T-helper 2 cell treated with Interferon-gamma antibody and Interleukin-4, amounts not matched to agents 5 μg/mL and 100 μg/mL, for 36 hours (primary cell): ENCODE results near the gene CUL1.

Source experiments
- DNase-seq: peaks from one replicate; pipeline ENCODE4 v3.0.0; 2021; ENCODE audit warnings: low spot score
- H3K27ac Mint-ChIP-seq: one replicate; pipeline ENCODE4 v1.8.0; 2021; ENCODE audit warnings: mild to moderate bottlenecking, mixed read lengths
- H3K27me3 Mint-ChIP-seq: one replicate; pipeline ENCODE4 v1.8.0; 2021; ENCODE audit warnings: low read depth, mixed read lengths
- H3K36me3 Mint-ChIP-seq: one replicate; pipeline ENCODE4 v1.8.0; 2021; ENCODE audit warnings: low read depth, mixed read lengths
- H3K4me1 Mint-ChIP-seq: one replicate; pipeline ENCODE4 v1.8.0; 2021; ENCODE audit warnings: low read depth, mixed read lengths
- H3K4me3 Mint-ChIP-seq: one replicate; pipeline ENCODE4 v1.8.0; 2022; ENCODE audit warnings: mild to moderate bottlenecking, moderate library complexity, mixed read lengths
- H3K9me3 Mint-ChIP-seq: one replicate; pipeline ENCODE4 v1.8.0; 2021; ENCODE audit warnings: mixed read lengths

CUL1 gene

DNA sequence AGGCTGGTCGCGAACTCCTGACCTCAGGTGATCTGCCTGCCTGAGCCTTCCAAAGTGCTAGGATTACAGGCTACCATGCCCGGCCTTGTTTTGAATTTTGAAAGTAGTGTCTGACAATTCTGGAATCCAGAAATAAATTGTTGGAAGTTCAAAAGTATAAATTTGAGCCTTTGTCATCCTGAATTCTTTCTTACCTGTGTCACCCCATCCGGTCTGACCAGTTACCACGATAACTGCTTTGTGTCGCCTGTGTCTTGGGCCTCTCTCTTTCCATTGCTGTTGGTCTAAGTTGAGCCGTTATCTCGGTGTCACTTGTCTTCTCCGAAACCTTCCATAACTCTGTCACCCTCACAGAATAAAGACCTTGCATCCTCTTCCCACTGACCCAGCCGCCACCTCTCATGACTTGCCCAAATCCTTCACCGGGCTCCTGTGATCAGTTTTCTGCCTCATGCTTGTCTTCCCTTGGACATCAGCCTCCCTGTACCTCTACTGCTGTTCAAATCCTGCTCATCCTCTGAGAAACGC lies 18.6 kb downstream of the CUL1 start:
- peaks cover 49% of the 10 kb centered on the region for H3K4me1 Mint-ChIP-seq
- H3K9me3 Mint-ChIP-seq = peaks cover 6% of the 10 kb centered on the region
- H3K27me3 Mint-ChIP-seq = no peaks in the 10 kb centered on the region
- H3K36me3 Mint-ChIP-seq = peaks cover 29% of the 10 kb centered on the region
- no peak overlapping the region for H3K27ac Mint-ChIP-seq
- no peak overlapping the region for H3K4me3 Mint-ChIP-seq
- DNase-seq = no peak

DNA sequence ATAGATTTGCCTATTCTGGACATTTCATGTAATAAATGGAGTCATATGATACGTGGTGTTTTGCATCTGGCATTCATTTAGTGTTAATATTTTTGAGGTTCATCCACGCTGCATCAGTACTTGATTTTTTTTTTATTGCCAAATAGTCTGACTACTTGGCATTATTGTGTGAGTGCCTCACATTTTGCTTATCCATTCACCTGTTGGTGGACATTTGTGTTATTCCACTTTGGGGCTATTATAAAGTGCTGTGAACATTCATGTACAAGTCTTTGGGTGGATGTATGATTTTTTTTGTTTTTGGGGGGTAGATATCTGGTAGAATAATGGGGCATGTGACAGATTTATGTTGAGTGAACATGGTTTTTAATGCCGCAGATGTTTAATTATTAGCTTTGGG lies 19.7 kb downstream of the CUL1 start:
- DNase-seq = no peak
- no peaks in the 10 kb centered on the region for H3K27me3 Mint-ChIP-seq
- peaks cover 6% of the 10 kb centered on the region for H3K9me3 Mint-ChIP-seq
- peaks cover 23% of the 10 kb centered on the region for H3K36me3 Mint-ChIP-seq
- no peak overlapping the region for H3K27ac Mint-ChIP-seq
- no peak overlapping the region for H3K4me3 Mint-ChIP-seq
- peaks cover 50% of the 10 kb centered on the region for H3K4me1 Mint-ChIP-seq

DNA sequence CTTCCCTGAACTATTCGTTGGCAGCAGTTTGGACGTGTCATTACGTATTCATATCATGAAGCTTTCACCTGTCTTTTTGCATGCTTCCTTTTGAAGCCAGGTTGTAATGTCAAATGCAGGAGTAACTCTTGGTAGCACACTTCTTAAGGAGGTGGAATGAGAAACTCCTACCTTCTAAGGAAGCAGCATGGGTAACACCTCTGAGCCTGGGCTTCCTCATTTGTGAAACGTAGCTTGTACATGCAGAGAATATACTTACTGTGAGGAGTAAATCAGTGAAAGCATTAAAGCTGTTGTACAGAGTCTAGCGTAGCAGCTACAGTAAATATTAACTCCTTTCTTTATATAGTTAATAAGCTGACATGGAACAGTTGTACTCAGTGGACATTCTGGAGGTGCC lies 21.1 kb downstream of the CUL1 start:
- Mint-ChIP-seq H3K27ac (no peak overlapping the region), H3K4me1 (peaks cover 54% of the 10 kb centered on the region)

DNA sequence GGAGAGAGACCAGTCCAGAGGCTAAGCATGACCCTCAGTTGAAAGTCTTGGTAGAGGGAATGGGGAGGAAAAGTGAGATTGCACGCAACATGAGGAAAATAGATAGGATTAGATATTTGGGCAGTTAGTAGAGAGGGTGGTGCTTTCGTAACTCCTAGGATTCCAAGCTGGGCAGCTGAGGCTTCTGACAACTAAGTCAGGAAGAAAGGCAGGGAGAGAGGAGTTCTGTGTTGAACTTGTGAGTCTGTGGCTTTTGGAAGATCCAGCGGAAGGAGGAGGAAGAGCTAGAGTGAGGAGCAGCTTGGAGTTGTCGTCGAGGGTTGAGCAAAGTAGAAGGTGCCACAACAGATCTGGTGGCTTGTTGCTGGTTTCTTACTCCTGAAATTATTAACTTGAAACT lies 21.8 kb downstream of the CUL1 start:
- DNase-seq = no peak
- H3K36me3 Mint-ChIP-seq = peaks cover 11% of the 10 kb centered on the region
- H3K27ac Mint-ChIP-seq = no peak overlapping the region
- H3K27me3 Mint-ChIP-seq = no peaks in the 10 kb centered on the region
- H3K9me3 Mint-ChIP-seq = peaks cover 6% of the 10 kb centered on the region
- H3K4me3 Mint-ChIP-seq = no peak overlapping the region
- H3K4me1 Mint-ChIP-seq = peaks cover 57% of the 10 kb centered on the region

More for the DNA sequence above, 21.1 kb downstream of the CUL1 start:
- H3K27me3 Mint-ChIP-seq = no peaks in the 10 kb centered on the region
- DNase-seq = no peak
- H3K36me3 Mint-ChIP-seq = peaks cover 18% of the 10 kb centered on the region
- no peak overlapping the region for H3K4me3 Mint-ChIP-seq
- peaks cover 6% of the 10 kb centered on the region for H3K9me3 Mint-ChIP-seq

DNA sequence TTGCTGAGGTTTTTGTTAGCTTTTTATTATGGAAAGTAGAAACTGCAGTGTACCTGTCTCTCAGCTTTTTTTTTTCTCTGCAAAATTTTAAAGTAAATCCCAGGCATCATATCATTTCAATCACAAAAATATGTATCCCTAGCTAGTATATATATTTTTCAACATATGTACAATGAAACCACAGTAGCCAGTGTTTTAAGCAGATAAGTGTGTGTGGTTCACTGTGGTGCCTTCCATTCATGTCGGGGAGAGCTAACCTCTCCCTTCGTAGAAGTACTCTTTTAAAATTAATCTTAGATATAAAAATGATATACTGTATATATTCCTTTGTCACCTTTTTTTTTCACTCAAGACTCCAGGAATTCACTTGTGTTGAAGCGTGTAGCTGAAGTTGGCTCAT lies 22.7 kb downstream of the CUL1 start:
- no peak overlapping the region for H3K4me3 Mint-ChIP-seq

DNA sequence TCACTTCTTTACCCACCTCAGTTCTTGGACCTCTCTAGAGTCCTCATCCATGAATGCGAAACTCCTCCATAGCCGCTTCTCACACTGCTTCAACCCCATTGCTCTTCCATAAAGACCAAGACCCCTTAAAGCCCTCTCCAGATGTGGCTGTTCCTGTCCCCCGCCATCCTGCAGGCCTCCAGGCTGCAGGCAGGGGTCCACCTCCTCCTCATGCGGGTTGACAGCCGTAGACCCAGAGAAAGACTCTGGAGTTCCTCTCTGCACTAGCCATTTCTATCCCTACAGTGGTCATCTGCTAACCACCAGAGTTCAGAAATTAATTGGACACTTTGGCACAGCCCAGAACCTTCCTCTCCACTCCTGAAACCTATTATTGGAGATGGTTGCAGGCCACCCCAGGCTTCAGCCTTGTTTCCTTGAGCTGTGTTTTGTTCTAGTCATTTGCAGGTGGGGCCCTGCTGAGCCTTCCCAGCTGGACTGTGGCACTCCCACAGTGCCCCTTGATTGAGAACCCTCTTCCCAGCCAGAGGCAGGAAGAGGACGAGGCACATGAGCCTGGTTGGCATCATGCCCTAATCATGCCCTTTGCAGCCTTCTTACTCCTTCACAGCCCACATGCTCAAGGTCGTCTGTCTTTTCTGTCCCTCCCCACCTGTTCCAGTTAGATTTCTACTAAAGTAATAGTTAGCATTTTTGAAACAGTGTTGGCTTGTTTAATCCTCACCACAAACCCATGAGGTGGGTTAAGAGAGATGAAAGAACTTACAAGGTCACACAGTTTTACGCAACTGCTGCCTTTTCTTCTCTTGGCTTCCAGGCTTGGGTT lies 23.9 kb downstream of the CUL1 start:
- Mint-ChIP-seq H3K27ac (peak overlapping the region; percentile 32), H3K27me3 (no peaks in the 10 kb centered on the region), H3K9me3 (no peaks in the 10 kb centered on the region), H3K4me1 (peaks cover 69% of the 10 kb centered on the region), H3K4me3 (no peak overlapping the region), H3K36me3 (peaks cover 3% of the 10 kb centered on the region)
- DNase-seq = no peak

More for the DNA sequence above, 22.7 kb downstream of the CUL1 start:
- no peaks in the 10 kb centered on the region for H3K27me3 Mint-ChIP-seq
- no peak overlapping the region for H3K27ac Mint-ChIP-seq
- peaks cover 63% of the 10 kb centered on the region for H3K4me1 Mint-ChIP-seq
- peaks cover 4% of the 10 kb centered on the region for H3K9me3 Mint-ChIP-seq
- H3K36me3 Mint-ChIP-seq = peaks cover 9% of the 10 kb centered on the region
- DNase-seq = no peak

DNA sequence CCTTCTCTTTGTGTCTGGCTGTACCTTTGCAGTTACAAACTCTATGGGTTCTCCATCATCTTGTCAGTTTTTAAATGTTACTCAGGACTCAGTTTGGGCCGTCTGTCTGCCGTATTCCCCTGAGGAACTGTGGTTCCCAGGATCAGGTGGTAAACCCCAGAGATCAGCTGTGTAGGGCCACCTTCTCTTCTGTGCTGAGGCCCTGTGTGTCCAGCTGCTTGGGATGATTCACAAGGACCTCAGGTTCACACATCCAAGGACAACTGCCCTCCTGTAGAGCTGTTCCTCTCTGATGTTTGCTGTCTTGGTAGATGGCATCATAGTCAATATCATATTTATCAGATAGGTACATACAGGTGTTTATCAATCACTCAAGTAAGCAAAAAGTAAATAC lies 24.5 kb downstream of the CUL1 start:
- no peak overlapping the region for H3K27ac Mint-ChIP-seq

DNA sequence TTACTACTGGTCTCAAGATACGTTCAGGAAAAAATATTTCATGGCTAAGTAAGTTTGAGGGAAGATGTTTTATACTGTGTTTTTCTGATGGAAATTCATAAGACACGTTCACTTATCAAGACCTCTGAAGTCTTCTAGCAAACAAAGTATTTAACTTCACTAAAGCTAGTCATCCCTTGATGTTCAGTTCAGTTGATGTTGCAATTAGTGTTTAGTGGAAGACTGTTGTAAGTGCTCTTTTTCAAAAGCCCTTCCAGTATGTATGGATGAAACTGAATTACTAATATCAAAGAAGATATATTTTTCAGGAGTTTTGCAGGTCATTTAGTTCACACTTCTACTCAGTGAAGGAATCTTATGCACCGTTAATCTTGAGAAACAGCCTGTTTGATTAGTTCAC lies 25.1 kb downstream of the CUL1 start:
- Mint-ChIP-seq H3K4me3 (no peak overlapping the region), H3K27me3 (no peaks in the 10 kb centered on the region), H3K27ac (no peak overlapping the region), H3K9me3 (no peaks in the 10 kb centered on the region), H3K36me3 (peaks cover 1% of the 10 kb centered on the region), H3K4me1 (peaks cover 70% of the 10 kb centered on the region)
- no peak for DNase-seq

More for the DNA sequence above, 24.5 kb downstream of the CUL1 start:
- Mint-ChIP-seq H3K9me3 (no peaks in the 10 kb centered on the region), H3K4me3 (peak overlapping the region; percentile 19), H3K4me1 (peaks cover 72% of the 10 kb centered on the region), H3K27me3 (no peaks in the 10 kb centered on the region), H3K36me3 (peaks cover 1% of the 10 kb centered on the region)
- DNase-seq = no peak

DNA sequence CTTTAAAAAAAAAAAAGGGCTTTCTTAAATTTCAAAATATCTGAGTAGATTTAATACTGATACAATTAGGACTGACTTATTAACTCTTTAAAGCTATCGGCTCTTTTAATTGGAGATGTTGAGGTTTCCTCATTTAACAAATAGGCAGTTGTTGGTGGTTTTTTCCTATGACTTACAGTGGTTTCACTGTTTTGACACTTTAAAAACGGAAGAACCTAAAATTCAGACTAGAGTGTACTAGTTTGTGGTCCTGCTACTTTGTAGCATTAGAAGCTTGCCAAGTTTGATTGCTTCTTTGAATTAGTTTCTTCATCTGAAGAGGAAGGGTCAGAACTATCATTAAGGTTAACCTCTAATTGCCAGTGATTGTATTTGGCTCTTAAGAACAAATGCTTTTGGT lies 27.7 kb downstream of the CUL1 start:
- no peak for DNase-seq
- Mint-ChIP-seq H3K27me3 (no peaks in the 10 kb centered on the region), H3K27ac (no peak overlapping the region), H3K9me3 (no peaks in the 10 kb centered on the region), H3K4me1 (peaks cover 63% of the 10 kb centered on the region), H3K4me3 (peak overlapping the region; percentile 35), H3K36me3 (peaks cover 6% of the 10 kb centered on the region)

DNA sequence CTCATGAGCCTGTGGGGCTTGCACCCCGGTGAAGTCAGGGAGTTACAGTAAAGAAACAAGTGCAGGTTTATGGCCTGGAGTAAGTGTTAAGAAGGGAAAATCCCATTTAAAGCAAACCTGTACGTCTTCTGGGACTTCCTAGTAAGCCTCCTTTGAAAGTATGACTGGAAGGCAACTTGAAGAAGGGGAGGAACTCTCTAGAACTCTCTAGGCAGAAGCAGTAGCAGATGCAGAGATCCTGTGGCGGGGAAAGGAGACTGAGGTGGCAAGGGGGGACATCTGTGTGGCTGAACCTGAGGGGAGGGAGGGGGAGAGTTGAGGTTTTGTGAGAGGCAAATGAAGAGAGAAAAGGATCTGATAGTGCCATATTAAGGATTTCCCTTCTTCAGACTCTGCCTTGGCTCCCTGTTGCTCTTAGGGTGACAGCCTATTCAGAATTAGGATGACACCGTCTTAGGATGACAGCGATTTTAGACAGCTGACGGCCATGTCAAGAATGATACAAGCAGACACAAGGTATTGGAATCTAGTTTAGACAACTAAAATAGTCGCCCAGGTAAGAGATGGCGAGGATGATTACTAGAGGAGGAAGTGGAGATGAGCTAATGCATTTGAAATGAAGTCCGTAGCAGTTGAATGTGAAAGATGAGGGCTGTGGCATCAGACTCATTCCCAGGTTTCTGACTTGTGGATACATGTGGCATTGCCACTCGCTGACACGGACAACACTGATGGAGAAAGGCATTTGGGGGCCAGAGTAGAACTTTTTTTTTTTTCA lies 29.0 kb downstream of the CUL1 start:
- no peaks in the 10 kb centered on the region for H3K9me3 Mint-ChIP-seq
- H3K4me3 Mint-ChIP-seq = peak overlapping the region; percentile 51
- H3K36me3 Mint-ChIP-seq = peaks cover 18% of the 10 kb centered on the region
- no peak for DNase-seq
- no peaks in the 10 kb centered on the region for H3K27me3 Mint-ChIP-seq
- peak overlapping the region; percentile 53 for H3K27ac Mint-ChIP-seq
- H3K4me1 Mint-ChIP-seq = peaks cover 54% of the 10 kb centered on the region

DNA sequence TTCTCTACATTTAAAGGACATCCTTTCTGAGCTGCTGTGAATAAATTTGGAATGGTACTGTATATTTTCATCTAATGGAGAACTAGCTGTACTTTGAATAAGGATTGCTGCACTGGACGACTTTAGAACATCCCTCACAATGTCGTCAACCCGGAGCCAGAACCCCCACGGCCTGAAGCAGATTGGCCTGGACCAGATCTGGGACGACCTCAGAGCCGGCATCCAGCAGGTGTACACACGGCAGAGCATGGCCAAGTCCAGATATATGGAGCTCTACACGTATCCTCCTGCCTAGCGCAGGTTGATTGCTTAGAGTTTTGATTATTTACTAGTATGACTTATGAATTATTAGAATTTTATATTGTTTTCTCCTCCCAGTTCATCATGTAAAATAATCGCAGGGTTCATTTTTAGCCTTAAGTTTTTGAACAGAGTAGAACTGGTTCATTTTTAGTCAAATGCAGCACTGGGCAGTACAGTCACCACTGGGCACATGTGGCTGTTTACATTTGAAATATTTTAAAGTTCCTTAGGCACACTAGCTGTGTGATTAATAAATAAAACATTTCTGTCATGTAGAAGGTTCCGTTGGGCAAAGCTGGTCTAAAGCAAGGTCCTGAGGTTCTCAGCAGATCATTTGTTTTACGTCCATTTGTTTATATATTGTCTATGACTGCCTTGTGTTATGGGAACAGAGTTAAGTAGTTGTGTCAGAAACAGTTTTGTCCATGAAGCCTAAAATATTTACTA lies 31.5 kb downstream of the CUL1 start:
- no peak overlapping the region for H3K4me3 Mint-ChIP-seq
- no peak overlapping the region for H3K27ac Mint-ChIP-seq
- H3K9me3 Mint-ChIP-seq = no peaks in the 10 kb centered on the region
- DNase-seq = no peak
- peaks cover 43% of the 10 kb centered on the region for H3K4me1 Mint-ChIP-seq
- peaks cover 31% of the 10 kb centered on the region for H3K36me3 Mint-ChIP-seq
- H3K27me3 Mint-ChIP-seq = no peaks in the 10 kb centered on the region

DNA sequence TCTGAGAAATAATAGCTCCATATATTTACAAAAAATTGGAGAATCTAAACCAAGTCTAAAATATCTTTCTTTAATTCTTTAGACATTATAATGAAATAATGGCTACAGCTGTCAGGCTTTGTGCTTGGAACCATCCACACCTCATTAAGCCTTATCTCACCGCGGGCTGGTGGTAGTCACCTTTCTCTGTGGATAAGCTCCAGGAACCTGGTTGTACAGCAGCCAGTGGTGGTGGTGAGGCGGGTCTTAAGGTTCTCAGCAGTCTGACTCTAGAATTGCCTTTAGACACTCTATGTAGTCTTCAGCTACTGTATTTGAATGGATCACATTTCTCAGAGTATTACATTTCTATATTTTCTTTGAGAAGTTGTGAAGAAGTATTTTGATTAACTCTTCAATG lies 34.2 kb downstream of the CUL1 start:
- Mint-ChIP-seq H3K36me3 (peaks cover 45% of the 10 kb centered on the region), H3K4me3 (no peak overlapping the region), H3K4me1 (peaks cover 21% of the 10 kb centered on the region), H3K27ac (no peak overlapping the region), H3K9me3 (no peaks in the 10 kb centered on the region), H3K27me3 (no peaks in the 10 kb centered on the region)
- no peak for DNase-seq

DNA sequence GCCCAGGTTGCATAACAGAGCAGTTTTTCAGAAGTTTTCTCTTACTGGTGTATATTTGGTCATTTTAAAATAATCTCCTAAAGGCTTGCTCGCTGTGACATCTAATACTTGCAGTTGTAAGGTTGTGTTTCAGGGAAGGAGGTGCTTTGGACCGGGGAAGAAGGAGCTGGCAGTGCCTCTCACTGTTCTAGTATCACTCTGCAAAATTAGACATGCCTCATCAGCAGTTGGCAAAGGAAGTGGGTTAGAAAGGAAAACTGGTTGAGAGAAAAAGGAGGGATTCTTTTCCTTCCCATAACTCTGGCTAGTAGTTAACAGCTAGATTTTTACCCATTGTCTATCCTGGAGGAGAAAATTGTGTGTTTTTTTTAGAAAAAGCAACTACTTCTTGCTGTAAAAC lies 34.8 kb downstream of the CUL1 start:
- H3K36me3 Mint-ChIP-seq = peaks cover 48% of the 10 kb centered on the region
- H3K4me1 Mint-ChIP-seq = peaks cover 17% of the 10 kb centered on the region
- no peak overlapping the region for H3K27ac Mint-ChIP-seq
- no peaks in the 10 kb centered on the region for H3K9me3 Mint-ChIP-seq
- H3K4me3 Mint-ChIP-seq = no peak overlapping the region
- no peak for DNase-seq
- H3K27me3 Mint-ChIP-seq = no peaks in the 10 kb centered on the region

DNA sequence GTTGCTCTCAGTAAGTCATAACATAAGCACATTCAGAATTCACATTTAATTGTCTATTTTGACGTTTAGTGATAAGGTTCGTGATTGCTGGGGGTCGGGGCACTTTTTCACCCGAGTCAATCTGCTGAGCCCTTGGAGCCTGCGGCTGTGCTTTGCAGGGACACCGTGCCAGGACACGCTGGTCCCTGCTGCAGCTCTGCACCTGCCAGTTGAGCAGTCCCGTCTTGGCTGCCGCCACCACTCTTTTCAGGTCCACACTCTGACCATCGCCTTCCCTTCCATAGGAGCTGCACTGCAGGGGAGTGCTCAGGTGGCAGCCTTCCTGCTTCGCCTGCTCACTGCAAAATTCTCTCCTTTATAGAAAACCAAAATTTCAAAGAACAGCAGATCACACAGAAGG lies 36.4 kb downstream of the CUL1 start:
- H3K27ac Mint-ChIP-seq = no peak overlapping the region
- peaks cover 13% of the 10 kb centered on the region for H3K4me1 Mint-ChIP-seq
- H3K27me3 Mint-ChIP-seq = no peaks in the 10 kb centered on the region
- peaks cover 58% of the 10 kb centered on the region for H3K36me3 Mint-ChIP-seq
- DNase-seq = no peak
- no peak overlapping the region for H3K4me3 Mint-ChIP-seq
- H3K9me3 Mint-ChIP-seq = no peaks in the 10 kb centered on the region
